ENCODE measurements around the gene RSPH1.

The RSPH1 gene

DNA sequence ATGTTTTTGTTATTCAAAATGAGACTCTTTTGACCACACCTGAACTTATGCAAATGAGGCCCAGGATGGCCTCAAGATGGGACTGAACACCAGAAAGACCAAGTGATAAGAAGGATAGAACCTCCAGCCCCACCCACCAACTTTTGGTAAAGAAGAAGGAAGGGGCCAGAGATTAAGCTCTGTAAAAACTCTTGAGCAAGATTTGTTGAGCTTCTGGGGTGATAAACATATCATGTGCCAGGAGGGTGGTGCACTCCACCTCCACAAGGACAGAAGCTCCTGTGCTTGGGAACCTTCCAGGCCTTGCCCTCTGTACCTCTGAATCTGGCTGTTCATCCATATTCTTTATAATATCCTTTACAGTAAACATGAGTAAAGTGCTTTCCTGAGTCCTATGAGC, 5.3 kb downstream of the RSPH1 start:
- TF ChIP-seq, protein P1, sequence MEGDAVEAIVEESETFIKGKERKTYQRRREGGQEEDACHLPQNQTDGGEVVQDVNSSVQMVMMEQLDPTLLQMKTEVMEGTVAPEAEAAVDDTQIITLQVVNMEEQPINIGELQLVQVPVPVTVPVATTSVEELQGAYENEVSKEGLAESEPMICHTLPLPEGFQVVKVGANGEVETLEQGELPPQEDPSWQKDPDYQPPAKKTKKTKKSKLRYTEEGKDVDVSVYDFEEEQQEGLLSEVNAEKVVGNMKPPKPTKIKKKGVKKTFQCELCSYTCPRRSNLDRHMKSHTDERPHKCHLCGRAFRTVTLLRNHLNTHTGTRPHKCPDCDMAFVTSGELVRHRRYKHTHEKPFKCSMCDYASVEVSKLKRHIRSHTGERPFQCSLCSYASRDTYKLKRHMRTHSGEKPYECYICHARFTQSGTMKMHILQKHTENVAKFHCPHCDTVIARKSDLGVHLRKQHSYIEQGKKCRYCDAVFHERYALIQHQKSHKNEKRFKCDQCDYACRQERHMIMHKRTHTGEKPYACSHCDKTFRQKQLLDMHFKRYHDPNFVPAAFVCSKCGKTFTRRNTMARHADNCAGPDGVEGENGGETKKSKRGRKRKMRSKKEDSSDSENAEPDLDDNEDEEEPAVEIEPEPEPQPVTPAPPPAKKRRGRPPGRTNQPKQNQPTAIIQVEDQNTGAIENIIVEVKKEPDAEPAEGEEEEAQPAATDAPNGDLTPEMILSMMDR (IDR thresholded peaks at IDR 0.05; ENCODE audit: low read depth, low read length, missing control alignments): no peak
- DNase-seq (ENCODE audit: low read depth): no peak
- H3K4me3 ChIP-seq (ENCODE audit: low read depth, low read length): no peak overlapping the region

DNA sequence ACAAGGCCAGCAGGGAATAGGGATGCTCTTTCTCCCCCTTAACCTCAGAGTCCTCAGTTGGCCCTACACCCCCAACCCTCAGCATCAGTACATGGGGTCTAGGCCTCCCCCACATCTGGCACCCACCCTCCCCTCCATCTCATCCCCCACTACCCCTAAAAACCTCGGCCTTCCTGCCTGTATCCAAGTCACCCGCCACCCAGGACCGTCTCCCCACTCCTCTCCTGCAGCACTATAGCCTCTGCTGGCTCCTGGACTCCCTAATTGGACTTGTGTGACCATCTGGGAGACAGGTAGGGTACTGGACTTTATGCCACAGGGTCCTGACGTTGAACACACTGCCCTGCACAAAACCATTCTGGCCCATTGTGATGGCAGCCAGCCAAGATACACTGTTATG, 6.0 kb downstream of the RSPH1 start:
- no peak overlapping the region for H3K4me3 ChIP-seq (ENCODE audit: low read depth, low read length)
- TF ChIP-seq, protein P1 (IDR thresholded peaks at IDR 0.05; ENCODE audit: low read depth, low read length, missing control alignments): no peak
- DNase-seq (ENCODE audit: low read depth): no peak

DNA sequence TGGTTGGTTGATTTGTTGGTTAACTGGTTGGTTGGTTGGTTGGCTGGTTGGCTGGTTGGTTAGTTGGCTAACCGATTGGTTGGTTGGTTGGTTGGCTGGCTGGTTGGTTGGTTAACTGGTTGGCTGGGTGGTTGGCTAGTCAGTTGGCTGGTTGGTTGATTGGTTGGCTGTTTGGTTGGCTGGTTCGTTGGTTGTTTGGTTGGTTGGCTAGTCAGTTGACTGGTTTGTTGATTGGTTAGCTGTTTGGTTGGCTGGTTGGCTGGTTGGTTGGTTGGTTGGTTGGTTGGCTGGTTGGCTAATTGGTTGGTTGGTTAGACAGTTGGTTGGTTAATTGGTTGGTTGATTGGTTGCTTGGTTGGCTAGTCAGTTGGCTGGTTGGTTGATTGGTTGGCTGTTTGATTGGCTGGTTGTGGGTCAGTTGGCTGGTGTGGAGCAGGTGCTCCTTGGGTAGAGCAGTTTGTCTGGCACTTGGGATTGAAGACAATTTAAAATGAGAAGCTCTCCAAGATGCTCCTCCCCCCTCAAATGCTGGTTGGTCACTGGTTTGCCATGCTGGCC, 6.9 kb downstream of the RSPH1 start:
- H3K4me3 ChIP-seq (ENCODE audit: low read depth, low read length): no peak overlapping the region
- TF ChIP-seq, protein P1 (IDR thresholded peaks at IDR 0.05; ENCODE audit: low read depth, low read length, missing control alignments): no peak
- DNase-seq (ENCODE audit: low read depth): no peak

DNA sequence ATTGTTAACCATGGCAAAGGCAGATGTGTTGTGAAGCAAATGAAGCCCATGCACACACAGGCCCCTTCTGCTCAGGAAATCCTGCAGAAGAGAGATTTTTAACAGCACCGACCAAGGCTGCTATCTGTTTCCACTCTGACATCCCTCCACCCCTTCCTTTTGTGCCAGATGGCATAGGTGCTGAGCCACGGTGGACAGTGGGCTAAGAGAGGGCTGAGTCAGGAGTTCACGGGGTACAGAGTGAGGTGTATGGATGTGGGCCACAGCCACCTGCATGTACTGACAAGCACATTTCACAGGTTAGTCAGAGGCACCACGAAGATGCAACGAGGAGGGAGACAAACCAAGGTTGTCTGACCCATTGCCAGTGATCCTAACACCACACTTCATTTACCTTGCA, 9.5 kb downstream of the RSPH1 start:
- no peak for DNase-seq (ENCODE audit: low read depth)
- TF ChIP-seq, protein P1 (IDR thresholded peaks at IDR 0.05; ENCODE audit: low read depth, low read length, missing control alignments): no peak
- no peak overlapping the region for H3K4me3 ChIP-seq (ENCODE audit: low read depth, low read length)

DNA sequence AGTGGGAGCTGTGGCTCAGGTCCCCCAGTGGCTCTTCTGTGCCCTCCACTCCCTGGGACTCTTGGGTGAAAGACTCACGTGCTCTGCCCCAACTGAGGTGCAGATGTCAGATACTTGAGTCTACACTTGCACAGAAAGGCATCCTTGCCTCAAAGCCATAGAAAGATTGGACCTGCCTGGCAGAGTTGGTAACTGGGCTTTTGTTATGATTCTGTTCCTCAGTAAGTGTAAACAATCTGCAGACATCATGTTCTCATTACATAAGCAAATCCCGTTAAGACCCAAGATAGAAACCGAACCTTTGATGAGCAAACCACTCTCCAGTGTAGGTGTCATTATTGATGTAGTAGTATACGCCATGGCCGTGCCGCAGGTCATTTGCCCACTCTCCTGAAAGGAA, 10.0 kb downstream of the RSPH1 start:
- DNase-seq (ENCODE audit: low read depth): no peak
- no peak overlapping the region for H3K4me3 ChIP-seq (ENCODE audit: low read depth, low read length)
- TF ChIP-seq, protein P1 (IDR thresholded peaks at IDR 0.05; ENCODE audit: low read depth, low read length, missing control alignments): no peak

DNA sequence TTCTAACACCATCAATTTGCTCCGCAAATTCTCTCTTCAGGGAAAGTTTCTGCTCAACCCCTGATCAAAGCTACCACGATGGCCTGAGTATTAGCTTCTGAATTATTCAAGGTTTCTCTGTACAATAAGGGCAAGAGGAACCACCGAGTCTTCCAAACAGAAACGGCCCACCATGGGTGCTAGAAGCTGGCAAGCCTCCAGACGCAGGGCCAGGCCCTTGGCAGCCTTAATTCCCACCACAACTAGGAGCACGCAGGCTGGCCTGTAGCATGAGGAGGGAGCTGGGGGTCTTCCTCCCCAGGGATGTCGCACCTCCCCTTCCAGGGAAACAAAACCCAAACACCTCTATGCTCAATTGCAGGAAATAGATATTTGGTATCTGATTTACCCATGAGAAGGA, 11.1 kb downstream of the RSPH1 start:
- no peak for DNase-seq (ENCODE audit: low read depth)
- no peak overlapping the region for H3K4me3 ChIP-seq (ENCODE audit: low read depth, low read length)
- TF ChIP-seq, protein P1 (IDR thresholded peaks at IDR 0.05; ENCODE audit: low read depth, low read length, missing control alignments): no peak

DNA sequence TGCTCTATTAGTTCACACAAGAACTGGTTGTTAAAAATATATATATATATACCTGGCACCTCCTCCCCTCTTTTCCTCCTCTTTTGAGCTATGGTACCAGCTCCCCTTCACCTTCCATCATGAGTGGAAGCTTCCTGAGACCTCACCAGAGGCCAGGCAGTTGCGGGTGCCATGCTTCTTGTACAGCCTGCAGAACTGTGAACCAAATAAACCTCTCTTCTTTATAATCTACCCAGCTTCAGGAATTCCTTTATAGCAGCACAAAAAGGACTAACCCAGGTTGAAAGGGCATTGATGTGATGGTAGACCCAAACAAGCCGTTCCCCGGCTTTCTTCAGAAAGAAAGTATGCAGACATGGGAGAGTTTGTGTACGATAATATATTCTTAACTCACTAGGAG, 14.9 kb downstream of the RSPH1 start:
- H3K4me3 ChIP-seq (ENCODE audit: low read depth, low read length): no peak overlapping the region
- DNase-seq (ENCODE audit: low read depth): no peak
- TF ChIP-seq, protein P1 (IDR thresholded peaks at IDR 0.05; ENCODE audit: low read depth, low read length, missing control alignments): no peak

Data from GM12864 (cell line).